HG03460 (cell line): Measurements from ENCODE around the gene PAQR5.
"Not testable (repeated sequence)": the region's sequence is repeated elsewhere in the genome, so short reads cannot be mapped to it uniquely, and the experiment has no call there.

ENCODE experiments used
- ATAC-seq: cut with Tn5 transposase; IDR thresholded peaks from one replicate; pipeline ENCODE4 v1.9.1; 2021; ENCODE audit not compliant: unreplicated experiment

The PAQR5 gene

DNA sequence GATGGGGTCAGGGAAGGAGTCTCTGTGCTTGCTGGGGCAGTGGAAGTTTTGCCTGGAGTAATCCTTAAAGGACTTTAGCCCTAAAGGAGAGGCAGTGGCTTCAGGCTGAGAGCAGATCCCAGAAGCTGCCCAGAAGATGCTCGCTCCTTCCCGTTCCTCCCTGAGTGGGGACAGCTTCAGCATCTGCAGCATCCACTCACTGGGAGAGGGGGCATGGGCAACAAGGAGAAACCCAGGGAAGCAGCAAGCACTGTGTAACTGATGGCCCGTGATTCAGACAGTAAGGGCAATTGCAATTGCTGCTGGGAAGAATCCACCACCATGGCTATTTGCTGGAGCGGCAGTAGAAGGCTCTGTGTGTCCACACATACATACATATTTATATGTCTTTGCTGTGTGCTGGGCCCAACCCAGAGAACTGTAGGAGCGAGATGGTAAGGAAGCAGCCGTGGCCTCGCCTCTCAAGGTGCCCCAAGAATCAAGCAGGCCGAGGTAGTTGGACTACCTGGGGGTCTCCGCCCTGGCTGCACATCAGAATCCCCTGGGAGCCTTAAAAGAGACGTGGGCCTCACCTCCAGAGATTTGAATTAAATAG lies 5.8 kb upstream of the PAQR5 start:
- no peak for ATAC-seq

DNA sequence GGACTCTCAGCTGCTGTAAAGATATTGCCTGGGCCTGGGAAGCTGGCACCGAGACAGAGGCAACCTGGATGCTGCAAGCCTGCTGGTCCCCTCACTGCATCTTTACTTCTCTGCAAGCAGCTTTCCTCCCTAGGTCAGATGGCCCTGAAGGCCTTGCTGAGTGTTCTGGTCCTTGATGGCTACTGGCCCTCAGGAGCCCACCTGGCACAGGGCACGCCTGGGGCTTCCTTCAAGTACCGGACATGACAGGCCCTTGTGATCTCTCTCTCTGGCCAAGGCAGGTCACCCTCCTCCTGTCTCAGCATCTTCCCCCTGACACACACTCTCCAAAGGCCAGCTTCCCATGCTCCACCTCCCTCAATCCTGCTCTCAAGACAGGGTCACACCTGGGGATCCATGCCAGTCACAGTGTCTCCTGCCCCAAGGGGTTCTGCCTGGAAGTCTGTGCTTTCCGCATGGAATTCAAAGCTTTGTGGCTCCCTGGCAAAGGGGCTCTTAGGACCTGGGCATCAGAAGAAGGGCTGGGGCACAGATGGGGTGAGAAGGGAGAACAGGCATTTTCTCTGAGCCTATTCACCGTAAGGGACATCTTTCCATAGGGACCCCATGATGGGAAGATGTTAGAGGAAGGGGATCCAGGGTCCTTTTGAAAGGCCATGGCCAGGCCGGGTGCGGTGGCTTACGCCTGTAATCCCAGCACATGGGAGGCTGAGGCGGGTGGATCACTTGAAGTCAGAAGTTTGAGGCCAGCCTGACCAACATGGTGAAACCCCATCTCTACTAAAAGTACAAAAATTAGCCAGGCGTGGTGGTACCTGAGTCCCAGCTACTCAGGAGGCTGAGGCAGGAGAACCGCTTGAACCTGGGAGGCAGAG lies 4.7 kb upstream of the PAQR5 start:
- ATAC-seq, result no peak

DNA sequence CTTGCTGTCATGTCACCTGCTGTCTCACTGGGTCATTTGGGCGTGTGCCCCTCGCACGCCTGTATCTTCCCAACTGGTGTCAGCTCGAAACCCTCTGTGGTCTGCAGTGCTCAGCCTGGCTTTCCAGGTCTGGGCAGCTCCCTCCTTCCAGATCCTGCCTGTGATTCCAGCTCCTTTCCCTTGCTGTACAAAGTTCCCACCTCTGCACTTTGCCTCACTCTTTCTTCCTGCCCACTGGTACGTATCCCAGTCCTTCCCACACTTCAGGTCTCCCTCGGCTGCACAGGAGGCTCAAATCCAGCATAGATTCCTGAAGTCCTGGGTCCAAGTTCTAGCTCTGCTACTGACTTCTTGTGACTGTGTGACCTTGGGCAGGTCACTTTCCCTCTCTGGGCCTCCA lies 2.1 kb upstream of the PAQR5 start:
- no peak for ATAC-seq

DNA sequence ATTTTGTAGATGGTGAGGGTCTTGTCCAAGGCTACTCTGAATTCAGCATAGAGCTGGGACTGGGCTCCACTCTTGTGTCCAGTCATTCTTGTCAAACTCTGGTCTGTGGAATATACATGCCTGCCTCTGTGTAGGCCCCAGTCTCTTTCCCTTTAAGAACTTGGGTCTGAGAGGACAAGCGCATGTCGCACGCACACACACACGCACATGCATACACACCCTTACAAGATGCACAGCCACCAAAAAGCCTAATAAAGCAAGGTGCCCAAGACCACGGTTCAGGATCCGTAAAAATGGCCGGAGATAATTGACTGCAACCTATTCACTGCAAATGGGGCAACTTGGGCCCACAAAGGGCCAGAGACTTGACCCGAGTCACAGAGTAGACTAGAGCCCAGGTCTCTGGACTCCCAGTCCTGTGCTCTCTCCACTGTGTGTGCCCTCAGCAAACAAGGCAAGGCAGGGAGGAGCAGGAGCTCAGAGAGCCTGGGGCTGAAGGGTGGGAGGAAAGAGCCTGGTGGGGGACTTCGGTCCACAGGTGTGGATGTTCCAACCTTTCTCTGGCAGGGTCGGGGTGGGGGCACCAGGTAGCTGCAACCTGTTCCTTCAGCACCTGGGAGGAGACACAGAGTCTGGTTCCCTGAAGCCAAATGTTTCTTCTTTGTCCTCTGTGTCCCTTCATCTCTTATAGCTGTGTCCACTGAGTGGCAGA lies 914 bp upstream of the PAQR5 start:
- ATAC-seq, result no peak

DNA sequence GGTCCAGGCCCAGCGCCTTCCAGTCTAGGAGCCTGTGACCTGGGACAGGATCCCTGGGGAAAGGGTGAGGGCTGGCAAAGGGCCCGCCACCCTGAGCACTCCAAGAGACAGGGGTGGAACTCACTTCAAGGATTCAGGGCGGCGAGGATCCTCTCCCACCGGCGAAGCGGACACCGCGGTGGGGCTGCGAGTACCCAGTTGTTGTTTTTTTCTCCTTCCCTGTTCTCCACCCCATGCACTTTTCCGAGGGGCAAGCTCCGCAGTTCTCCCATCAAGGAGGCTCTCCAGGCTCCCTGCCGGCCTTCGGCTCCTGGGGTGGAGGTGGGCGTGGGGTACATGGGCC lies 387 bp upstream of the PAQR5 start:
- ATAC-seq, result no peak

DNA sequence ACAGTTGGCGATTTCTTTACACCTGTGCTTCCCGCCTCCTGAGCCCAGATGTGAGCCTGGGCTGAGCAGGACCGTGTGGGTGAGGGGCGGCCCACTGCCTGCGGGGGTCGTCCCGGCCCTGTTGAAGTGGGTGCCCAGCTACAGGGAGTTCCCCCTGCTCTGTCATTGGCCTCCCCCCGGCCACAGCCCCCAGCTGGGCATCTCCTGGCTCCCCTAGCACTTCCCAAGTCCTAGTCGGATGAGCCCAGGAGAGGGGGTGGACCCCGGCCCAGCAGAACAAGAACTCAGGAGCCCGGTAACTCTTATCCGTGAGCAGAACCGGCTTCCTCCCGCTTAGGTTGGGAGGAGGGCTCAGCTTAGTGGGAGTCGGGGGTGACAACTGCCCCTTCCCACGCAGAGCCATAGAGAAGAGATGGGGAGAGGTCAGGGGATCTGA lies 757 bp downstream of the PAQR5 start:
- ATAC-seq, result no peak

DNA sequence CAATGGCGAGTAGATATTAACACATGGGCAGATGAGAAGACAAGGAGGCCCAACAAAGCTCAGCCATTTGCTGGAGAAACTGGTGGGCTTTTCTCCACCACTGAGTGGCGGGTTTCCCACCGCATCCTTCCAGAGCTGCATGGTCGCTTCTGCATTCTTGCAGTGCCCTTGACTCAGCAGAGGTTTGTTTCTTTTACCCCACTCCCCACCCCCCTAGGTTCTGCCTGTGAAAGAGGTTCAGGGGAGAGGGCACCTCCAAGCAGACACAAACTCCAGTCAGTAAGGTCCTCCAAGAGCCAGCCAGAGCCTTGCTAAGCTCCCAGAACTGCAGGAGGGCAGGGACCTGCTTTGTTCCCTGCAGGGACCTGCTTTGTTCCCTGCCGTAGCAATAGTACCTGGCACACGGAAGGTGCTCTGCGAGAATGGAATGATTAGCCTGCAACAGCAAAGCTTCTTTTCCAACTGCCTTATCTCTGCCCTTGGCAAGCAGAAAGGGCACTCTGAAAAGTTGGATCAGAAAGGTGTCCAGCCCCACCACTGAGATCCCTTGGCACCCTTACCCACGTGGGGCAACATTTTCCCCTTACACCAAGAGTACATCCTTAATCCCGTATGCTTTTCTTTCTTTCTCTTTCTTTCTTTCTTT lies 1.4 kb downstream of the PAQR5 start:
- no peak for ATAC-seq

DNA sequence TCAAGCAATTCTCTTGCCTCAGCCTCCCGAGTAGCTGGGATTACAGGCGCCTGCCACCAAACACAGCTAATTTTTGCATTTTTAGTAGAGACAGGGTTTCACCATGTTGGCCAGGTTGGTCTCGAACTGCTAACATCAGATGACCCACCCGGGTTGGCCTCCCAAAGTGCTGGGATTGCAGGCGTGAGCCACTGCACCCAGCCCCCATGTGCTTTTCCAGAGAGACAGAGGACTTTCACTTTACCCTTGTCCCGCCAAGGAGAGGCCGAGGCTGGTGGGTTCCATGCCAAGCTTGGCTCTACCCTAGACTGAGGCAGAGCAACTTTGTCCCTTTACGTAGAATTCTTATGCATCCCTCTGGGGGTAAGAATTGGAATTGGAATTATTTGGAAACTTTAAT lies 2.4 kb downstream of the PAQR5 start:
- ATAC-seq, result not testable (repeated sequence)

DNA sequence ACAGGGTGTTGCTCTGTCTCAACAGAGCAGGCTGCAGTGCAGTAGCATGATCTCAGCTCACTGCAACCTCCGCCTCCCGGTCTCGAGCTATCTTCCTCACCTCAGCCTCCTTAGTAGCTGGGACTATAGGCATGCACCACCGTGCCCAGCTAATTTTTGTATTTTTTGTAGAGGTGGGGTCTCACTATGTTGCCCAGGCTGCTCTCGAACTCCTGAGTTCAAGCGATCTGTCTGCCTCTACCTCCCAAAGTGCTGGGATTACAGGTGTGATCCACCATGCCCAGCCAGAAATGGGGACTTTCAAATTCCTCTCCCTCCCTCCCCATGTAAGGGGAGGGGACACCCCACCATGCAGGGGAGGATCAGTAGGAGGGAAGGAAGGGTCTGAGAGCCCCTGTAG lies 3.4 kb downstream of the PAQR5 start:
- ATAC-seq, result not testable (repeated sequence)

DNA sequence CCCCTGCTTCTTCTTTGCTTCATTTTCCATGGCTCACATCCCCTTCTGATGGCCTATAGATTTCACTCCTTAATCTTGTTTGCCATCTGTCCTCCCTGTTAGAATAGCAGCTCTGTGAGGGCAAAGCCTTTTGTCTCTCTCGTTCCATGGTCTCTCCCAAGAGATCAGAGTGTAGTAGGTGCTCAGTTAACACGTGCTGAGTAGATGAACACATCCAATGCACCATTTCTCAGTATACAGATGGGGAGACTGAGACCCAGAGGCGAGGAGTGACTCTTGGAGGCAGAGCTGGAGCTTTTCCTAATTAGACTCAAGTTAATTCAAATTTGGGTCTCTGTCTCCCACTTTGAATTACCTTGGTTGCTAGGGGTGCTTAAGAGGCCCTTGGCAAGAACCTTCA lies 4.2 kb downstream of the PAQR5 start:
- ATAC-seq, result no peak

DNA sequence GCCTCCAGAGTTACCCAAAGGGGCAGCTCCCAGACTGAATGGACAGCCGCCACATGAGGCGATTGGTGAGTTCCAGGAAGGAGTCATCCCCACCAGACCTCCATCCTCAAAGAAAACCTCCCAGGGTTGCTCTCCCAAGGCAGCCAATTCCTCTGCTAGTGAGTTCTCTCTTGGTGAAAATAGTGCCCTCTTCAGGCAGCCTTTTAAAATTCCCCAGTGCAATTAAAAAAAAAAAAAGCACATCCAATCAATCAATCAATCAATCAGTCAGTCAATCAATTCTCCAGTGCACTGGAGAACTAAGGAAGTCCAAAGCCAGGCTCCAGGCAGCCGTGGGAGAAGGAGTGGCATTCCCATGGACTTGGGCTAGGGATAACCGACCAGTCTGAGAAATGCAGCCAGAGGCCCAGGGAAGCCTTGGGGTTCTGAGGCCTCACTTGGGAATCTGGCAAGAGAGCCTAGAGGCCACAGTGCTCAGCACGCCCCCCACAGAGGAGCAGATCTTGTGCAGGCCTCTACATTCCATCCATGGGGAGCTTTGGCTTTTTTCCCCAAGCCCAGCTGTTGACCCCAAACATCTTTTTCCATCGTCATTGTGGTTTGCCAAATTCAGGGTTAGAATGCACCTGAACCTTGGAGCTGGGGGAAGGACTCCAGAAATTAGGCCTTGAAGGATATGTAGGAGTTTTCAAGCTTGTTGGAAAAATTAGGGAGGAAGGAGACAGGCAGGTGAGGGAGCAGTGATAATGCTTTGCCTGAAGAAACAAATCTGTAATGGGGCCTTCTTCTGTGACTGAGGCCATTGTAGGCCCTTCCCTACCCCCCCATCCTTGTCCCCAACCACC lies 4.8 kb downstream of the PAQR5 start:
- ATAC-seq, result no peak

DNA sequence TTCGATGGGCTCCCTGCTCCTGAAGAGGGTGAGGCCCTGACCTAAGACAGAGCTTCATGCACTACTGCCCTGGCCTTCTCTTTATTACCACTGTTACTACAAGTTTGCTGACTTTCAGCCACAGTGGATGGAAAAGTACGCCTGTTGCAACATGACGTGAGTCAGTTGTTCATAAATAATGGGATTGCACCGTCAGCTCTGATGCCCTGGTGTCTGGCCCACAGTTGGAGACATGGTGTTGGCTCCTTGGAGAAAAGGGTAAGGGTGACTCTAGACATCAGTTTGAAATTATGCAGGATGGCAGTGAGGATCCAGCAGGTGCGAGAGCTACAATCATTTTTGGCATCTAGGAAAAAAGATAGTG lies 5.5 kb downstream of the PAQR5 start:
- no peak for ATAC-seq

DNA sequence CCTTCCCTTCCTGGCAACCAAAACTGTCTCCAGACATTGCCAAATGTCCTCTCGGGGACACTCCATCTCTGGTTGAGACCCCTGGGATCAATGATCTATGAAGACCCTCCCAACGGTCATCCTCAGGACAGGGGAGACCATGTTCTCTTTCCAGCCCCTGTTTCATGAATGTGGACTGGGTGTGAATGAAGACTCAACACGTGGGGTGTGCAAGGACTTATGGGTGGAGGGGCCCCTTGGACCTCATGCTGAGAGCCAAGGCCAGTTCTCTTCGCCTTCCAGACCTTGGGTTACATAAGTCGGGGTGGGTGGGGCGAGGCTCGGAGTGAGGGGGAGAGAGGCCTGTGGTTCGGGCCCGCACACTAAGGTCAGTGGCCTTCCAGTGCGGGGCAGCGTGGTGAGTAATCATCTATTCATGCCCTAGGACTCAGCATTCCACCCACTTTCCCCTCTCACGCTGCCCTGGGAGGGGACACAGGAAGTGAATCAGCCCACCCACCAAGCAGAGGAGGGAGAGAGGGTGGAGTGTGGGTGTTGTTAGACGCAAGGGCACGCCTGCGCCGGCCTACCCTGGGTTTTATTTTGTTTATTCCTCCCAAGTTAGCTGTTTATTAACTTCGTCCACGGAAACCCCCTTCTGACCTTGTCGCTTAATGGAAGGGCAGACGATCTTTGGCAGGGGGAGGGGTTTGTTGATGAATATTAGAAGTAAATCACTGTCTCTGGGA lies 6.7 kb downstream of the PAQR5 start:
- ATAC-seq, result no peak

DNA sequence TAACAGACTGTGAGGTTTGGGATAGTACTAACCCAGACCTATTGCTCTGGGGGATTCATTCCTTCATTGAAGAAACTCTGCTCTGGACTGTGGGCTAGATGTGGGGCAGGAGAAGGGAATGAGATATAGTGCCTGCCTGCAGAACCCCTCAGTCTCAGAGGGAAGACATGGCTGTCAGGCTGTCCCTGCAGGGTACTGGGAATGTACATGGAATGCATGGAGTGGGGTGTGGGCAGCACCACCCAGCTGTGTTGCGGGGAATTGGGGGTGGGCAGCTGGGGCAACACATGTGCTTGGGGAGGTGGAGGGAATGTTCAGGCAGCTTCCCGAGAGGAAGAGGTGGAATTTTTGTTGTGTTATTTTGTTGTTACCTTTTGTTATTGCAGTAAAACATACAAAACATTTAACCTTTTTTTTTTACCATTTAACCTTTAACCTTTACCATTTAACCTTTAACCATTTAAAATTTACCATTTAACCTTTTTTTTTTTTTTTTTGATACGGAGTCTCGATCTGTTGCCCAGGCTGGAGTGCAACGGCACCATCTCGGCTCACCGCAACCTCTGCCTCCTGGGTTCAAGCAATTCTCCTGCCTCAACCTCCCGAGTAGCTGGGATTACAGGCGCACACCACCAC lies 7.3 kb downstream of the PAQR5 start:
- ATAC-seq, result no peak

DNA sequence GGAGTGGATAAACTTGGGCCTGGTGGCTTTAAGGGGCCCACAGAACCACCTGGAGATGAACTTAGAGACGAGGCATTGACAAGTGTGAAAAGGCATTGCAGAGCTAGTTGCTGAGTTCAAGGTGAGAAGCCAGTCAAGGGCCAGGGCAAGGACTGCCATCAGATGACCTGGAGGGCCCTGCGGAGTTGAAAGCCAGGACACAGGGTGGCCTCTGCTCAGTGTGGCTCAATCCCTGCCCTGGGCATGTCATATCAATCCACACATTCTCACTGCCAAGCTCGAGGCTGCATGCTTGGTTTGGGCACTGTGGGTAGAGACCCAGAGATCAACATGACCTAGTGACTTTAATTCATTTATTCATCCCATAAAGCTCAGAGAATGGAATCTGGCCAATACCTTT lies 9.2 kb downstream of the PAQR5 start:
- ATAC-seq, result no peak

DNA sequence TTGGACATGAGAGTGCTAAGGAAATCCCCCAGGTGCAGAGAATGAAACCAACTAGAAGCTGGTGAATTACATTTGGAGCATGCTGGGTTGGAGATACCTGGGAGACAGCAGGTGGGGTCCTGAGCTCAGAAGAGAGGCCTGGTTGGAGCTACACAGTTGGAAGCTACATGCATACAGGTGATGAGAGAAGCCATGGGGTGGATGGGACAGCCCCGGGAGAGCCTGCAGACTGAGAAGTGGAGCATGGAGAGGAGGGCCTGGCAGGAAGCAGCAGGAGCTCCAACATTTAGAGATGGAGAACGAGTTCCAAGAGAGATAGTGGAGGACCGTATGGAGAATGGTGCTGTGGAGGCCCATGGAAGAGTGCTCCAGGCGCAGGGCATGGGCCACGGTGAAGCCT lies 10.2 kb downstream of the PAQR5 start:
- no peak for ATAC-seq

DNA sequence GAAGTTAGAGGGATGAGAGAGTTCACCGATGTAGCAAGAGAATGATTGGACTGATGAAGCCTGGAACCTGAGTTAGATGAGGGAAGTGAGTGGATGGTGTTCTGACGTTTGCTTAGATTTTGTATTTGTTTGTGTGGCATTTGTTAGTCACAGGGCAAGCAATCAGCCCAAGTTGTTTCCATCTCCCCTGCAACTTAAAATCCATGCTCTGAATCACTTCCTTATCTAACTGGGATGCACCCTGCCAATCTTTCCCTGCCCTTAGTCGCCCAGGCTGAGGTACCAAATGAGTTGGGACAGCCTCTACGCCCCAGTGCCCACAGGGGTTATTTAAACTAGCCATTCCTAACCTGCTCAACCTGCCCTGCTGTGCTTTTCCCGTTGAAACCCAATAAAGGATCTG lies 12.6 kb downstream of the PAQR5 start:
- ATAC-seq, result no peak

DNA sequence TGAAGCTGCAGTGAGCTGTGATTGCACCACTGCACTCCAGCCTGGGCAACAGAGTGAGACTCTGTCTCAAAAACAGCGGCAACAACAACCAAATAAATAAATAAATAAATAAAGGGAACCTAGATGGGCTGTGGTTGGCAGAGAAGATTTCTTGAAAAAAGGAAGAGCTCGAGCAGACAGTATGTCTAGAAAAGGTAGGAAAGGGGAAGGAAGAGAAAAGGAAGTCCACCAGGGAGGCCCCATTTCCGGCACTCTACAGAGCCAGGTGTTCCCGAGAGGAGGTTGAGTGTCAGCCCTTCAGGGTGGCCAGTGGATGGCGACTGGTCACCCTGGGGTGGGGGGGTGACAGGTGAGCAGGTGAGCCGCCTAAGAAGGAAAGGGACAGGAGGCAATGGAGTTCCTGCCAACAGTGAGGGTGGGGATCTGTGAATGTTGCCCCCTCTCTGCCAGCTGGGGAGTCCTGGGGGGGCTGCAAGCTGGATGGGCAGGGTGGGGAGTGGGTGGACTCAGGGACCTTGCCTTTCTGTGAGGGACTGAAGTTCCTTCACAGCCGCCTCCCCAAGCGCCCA lies 14.8 kb downstream of the PAQR5 start:
- no peak for ATAC-seq

DNA sequence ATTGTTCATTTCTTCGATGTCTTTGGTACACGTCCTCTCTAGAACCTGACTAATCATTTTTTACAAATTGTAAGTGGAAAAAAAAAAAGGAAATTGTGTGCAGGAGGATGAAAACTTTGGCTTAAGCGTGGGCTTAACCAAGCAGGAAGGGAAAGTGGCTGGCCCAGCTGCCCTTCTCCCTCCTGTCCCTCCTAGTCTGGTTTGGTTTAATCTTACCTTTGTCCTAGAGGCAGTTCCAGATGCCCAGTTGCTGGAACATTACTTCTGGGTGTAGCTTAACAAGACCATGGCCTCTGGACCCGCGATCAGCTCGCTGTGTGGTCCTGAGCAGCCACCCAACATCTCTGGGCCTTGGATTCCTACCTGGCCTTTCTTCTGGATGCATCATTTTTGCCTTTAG lies 15.4 kb downstream of the PAQR5 start:
- no peak for ATAC-seq
